Stimulated activated CD4-positive, alpha-beta T cell treated with anti-CD3 and anti-CD28 coated beads, Interleukin-2, amount 100 ng/mL, for 24 hours (primary cell): ENCODE measurements around the gene CREBBP.
"Not testable (repeated sequence)": the region's sequence is repeated elsewhere in the genome, so short reads cannot be mapped to it uniquely, and the experiment has no call there.

ENCODE experiments used
- DNase-seq, 2 donors: peaks; one replicate each; pipeline ENCODE4 v3.0.0-alpha.2; 2020

CREBBP gene

GRCh38 chr16:3731126-3731935 is 149.2 kb downstream of the CREBBP start:
- DNase-seq = no peak

- DNase-seq = no peak
Measured at GRCh38 chr16:3730161-3731125, 150.1 kb downstream of the CREBBP start.

- DNase-seq = no peak
Measured at GRCh38 chr16:3729161-3730112, 151.1 kb downstream of the CREBBP start.

- DNase-seq = no peak
Measured at GRCh38 chr16:3728424-3729160, 151.9 kb downstream of the CREBBP start.

- DNase-seq = no peak
Measured at GRCh38 chr16:3727806-3728381, 152.6 kb downstream of the CREBBP start.

- DNase-seq = no peak
Measured at GRCh38 chr16:3726021-3726687, 154.4 kb downstream of the CREBBP start.

- no peak for DNase-seq
Measured at GRCh38 chr16:3725276-3725675, 155.2 kb downstream of the CREBBP start.

GRCh38 chr16:3722508-3722907 is 158.0 kb downstream of the CREBBP start:
- no peak for DNase-seq

GRCh38 chr16:3720418-3720817 is 160.1 kb downstream of the CREBBP start:
- no peak for DNase-seq

GRCh38 chr16:3718628-3719027 is 161.9 kb downstream of the CREBBP start:
- no peak for DNase-seq

GRCh38 chr16:3718019-3718391 is 162.5 kb downstream of the CREBBP start:
- DNase-seq = no peak

GRCh38 chr16:3717235-3718018 is 163.1 kb downstream of the CREBBP start, which contains the start of gene TRAP1:
Gene TRAP1, minus strand, starts transcription at chr16:3717524. Its CDS starts 16 bp downstream, at chr16:3717508.
- peak; percentile 92 to 94 for DNase-seq

- peak; percentile 48 to 51 for DNase-seq
Measured at GRCh38 chr16:3716831-3717234, 163.7 kb downstream of the CREBBP start.

- no peak for DNase-seq
Measured at GRCh38 chr16:3715430-3715829, 165.1 kb downstream of the CREBBP start.

GRCh38 chr16:3714378-3714777 is 166.1 kb downstream of the CREBBP start:
- not testable (repeated sequence) for DNase-seq

GRCh38 chr16:3713587-3714242 is 166.8 kb downstream of the CREBBP start:
- no peak for DNase-seq

- DNase-seq = no peak
Measured at GRCh38 chr16:3712861-3713372, 167.6 kb downstream of the CREBBP start.

- DNase-seq = no peak
Measured at GRCh38 chr16:3706253-3707012, 174.1 kb downstream of the CREBBP start.
